Activated CD4-positive, alpha-beta memory T cell treated with anti-CD3 and anti-CD28 coated beads, Interleukin-2, amount 10 ng/mL, durations not matched to agents 7 days and 5 days (primary cell): ENCODE results near the gene SLC44A1. TPM values are rescaled to one million over a fixed set of nuclear protein-coding genes. Genes with fewer than 3 reads are reported as not detected.

Experiments
- CTCF ChIA-PET: fragments of 350-600 bp; sonication (Branson Sonifier 250); formaldehyde crosslinking; loops from one replicate; lab custom pipeline; 2021; ENCODE audit warnings: antibody characterized with exemption, inconsistent platforms; lab: Charles Lee
- POLR2A ChIA-PET: fragments of 350-600 bp; sonication (Branson Sonifier 250); formaldehyde crosslinking; loops from one replicate; lab custom pipeline; 2021; ENCODE audit warnings: antibody characterized with exemption; lab: Charles Lee
- DNase-seq: peaks from one replicate; pipeline ENCODE4 v3.0.0-alpha.2; 2020
- H3K27ac Mint-ChIP-seq: one replicate; pipeline ENCODE4 v1.8.0; 2021; ENCODE audit warnings: mild to moderate bottlenecking, mixed read lengths
- H3K27me3 Mint-ChIP-seq: one replicate; pipeline ENCODE4 v1.8.0; 2021; ENCODE audit warnings: mixed read lengths
- H3K36me3 Mint-ChIP-seq: one replicate; pipeline ENCODE4 v1.8.0; 2021; ENCODE audit warnings: low read depth, mixed read lengths
- H3K4me1 Mint-ChIP-seq: one replicate; pipeline ENCODE4 v1.8.0; 2021; ENCODE audit warnings: mixed read lengths
- H3K4me3 Mint-ChIP-seq: one replicate; pipeline ENCODE4 v1.8.0; 2021; ENCODE audit warnings: mild to moderate bottlenecking, mixed read lengths
- H3K9me3 Mint-ChIP-seq: one replicate; pipeline ENCODE4 v1.8.0; 2021; ENCODE audit warnings: mixed read lengths
- total RNA-seq, 2 experiments: library from RNA; stranded (reverse); gene quantifications; one replicate each; pipeline ENCODE4 v1.2.3, GENCODE V29; 2021

Gene SLC44A1
- total RNA-seq, 2 experiments from 2014 or later, result 9.5 to 10.2 TPM

DNA sequence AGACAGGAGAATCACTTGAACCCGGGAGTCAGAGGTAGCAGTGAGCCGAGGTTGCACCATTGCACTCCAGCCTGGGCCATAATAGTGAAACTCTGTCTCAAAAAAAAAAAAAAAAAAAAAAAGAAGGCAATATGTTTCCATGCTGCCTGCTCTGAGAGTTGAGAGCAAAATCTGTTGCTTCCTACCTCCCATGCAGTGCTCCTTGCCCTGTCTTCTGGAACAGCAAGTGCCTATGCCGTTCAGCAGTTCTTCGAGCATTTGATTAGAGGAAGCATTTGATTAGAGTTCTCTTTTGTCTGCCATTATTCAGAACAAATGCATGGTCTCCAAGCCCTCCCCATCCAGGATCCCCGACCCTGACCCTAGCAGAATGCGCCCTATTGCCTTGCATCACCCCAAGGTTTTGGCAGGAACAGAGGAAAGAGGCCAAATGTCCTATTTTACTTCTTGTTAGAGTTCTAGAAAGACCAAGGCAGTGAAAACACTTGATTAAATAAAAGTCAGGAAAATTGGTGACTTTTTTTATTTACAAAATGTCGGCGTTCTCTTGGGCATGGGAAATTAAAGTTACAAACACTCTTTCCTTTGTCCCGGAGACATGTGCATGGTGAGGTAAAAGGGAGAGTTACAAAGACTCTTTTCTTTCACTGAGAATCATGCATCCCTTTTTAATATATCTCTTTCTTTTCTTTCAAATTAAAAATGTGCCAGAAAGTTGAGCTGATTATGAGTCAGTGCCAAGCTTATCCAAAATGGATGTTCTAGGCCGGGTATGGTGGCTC lies 175.6 kb downstream of the SLC44A1 start:
- CTCF ChIA-PET, result interaction anchor here (1.3 kb wide), 1 partner anchor 557 kb away, joined by 3 read pairs; no protein-coding TSS in a partner anchor
- peaks cover 7% of the 10 kb centered on the region for H3K4me1 Mint-ChIP-seq
- no peaks in the 10 kb centered on the region for H3K9me3 Mint-ChIP-seq
- no peak overlapping the region for H3K4me3 Mint-ChIP-seq
- no peak overlapping the region for H3K27ac Mint-ChIP-seq
- DNase-seq, result no peak
- H3K36me3 Mint-ChIP-seq, result no peaks in the 10 kb centered on the region
- POLR2A ChIA-PET, result no interaction called here
- peaks cover 7% of the 10 kb centered on the region for H3K27me3 Mint-ChIP-seq

DNA sequence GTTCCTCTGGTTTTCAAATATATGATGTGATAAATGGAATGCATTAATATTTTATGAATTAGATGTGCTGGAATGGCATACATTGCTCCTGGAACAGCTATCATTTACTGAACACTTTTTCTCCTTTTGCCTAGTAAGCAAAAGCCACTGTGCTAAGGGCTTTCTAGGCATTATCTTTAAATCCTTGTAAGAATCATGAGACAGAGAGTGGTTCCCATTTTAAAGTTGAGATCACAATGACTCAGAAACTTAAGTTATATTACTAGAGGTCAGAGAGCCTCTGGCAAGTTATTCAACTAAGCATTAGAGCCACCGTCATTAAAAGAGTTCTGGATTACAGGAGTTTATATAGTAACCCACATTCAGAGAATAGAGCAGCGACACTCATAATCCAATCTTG lies 176.7 kb downstream of the SLC44A1 start:
- Mint-ChIP-seq H3K36me3 (no peaks in the 10 kb centered on the region), H3K9me3 (no peaks in the 10 kb centered on the region), H3K27ac (no peak overlapping the region), H3K4me1 (peaks cover 4% of the 10 kb centered on the region), H3K27me3 (peaks cover 6% of the 10 kb centered on the region), H3K4me3 (no peak overlapping the region)
- ChIA-PET CTCF (interaction anchor here (1.1 to 1.3 kb wide), 2 partner anchors 10 to 558 kb away, joined by 3 read pairs; no protein-coding TSS in a partner anchor), POLR2A (no interaction called here)
- no peak for DNase-seq

DNA sequence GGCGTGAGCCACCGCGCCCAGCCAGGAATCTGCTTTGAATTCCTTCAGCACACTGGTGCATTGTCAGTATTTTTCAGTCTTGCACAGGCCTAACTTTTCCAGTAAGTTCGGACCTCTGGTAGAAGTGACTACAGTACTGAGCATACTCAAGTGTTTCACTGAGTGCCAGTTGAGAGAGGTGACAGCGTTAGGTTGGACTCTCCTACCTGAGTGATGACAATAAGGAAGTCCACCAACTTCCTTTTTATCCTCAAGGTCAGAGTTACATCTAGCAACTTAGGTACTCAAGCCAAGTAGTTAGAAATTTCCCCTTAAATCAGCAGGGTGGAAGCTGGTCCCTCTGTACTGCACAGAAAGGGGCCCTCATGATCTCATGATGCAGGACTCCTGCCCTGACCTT lies 177.4 kb downstream of the SLC44A1 start:
- no peak for DNase-seq
- no peaks in the 10 kb centered on the region for H3K36me3 Mint-ChIP-seq
- ChIA-PET POLR2A (interaction anchor here (0.6 kb wide), 1 partner anchor 224 kb away, joined by 3 read pairs; no protein-coding TSS in a partner anchor), CTCF (no interaction called here)
- H3K27ac Mint-ChIP-seq, result no peak overlapping the region
- H3K9me3 Mint-ChIP-seq, result no peaks in the 10 kb centered on the region
- H3K4me3 Mint-ChIP-seq, result no peak overlapping the region
- H3K4me1 Mint-ChIP-seq, result peaks cover 2% of the 10 kb centered on the region
- H3K27me3 Mint-ChIP-seq, result peaks cover 6% of the 10 kb centered on the region

DNA sequence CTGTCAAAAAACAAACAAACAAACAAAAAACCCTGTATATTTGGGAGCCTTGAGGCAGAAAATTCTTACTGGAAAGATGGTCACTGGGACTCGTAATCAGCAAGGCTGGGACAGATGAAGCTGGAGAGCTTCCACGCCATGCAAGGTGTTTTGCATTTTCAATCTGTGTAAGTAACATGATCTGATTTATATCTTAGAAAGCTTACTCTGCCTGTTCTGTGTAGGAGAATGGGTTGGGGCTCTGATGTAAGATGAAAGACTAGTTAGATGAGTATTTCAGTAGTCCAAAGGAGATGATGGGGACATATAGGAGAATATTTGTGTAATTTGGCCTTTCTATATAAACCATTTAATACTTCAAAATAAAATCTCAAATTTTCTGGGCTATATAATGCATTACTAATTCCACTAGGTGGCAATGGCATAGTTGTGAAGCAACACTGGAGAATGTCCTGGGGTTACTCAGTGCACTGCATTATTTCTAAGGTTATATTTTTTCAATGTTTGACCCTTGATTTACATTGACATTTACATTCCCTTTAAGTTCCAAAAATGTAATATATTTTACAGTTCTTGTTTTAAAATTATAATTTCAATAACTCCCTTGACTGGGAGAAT lies 181.5 kb downstream of the SLC44A1 start:
- Mint-ChIP-seq H3K27ac (no peak overlapping the region), H3K9me3 (no peaks in the 10 kb centered on the region), H3K27me3 (peaks cover 10% of the 10 kb centered on the region), H3K4me1 (no peaks in the 10 kb centered on the region), H3K36me3 (no peaks in the 10 kb centered on the region), H3K4me3 (no peak overlapping the region)
- ChIA-PET CTCF (interaction anchor here (0.8 to 1.4 kb wide), 2 partner anchors 290 to 293 kb away, joined by 4 read pairs; no protein-coding TSS in a partner anchor), POLR2A (no interaction called here)
- DNase-seq, result no peak

DNA sequence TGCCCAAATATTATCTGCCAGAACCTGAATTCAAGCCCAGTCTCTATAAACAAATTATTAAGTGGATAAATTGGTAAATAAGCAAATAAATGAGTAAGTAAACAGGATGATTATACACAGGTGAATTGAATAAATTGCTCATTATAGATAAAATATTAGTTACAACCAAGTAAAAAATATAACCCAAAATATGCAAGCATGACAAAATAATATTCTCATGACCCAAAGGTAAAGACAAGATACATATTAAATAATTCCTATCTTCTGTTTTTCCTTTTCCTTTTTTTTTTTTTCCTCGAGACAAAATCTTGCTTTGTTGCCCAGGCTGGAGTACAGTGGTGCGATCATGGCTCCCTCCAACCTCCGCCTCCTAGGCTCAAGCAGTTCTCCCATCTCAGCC lies 182.2 kb downstream of the SLC44A1 start:
- no peak for DNase-seq
- Mint-ChIP-seq H3K4me1 (no peaks in the 10 kb centered on the region), H3K27me3 (peaks cover 10% of the 10 kb centered on the region), H3K36me3 (no peaks in the 10 kb centered on the region), H3K27ac (no peak overlapping the region), H3K4me3 (no peak overlapping the region), H3K9me3 (no peaks in the 10 kb centered on the region)
- ChIA-PET CTCF (interaction anchor here (1.4 kb wide), 1 partner anchor 292 kb away, joined by 4 read pairs; no protein-coding TSS in a partner anchor), POLR2A (no interaction called here)

DNA sequence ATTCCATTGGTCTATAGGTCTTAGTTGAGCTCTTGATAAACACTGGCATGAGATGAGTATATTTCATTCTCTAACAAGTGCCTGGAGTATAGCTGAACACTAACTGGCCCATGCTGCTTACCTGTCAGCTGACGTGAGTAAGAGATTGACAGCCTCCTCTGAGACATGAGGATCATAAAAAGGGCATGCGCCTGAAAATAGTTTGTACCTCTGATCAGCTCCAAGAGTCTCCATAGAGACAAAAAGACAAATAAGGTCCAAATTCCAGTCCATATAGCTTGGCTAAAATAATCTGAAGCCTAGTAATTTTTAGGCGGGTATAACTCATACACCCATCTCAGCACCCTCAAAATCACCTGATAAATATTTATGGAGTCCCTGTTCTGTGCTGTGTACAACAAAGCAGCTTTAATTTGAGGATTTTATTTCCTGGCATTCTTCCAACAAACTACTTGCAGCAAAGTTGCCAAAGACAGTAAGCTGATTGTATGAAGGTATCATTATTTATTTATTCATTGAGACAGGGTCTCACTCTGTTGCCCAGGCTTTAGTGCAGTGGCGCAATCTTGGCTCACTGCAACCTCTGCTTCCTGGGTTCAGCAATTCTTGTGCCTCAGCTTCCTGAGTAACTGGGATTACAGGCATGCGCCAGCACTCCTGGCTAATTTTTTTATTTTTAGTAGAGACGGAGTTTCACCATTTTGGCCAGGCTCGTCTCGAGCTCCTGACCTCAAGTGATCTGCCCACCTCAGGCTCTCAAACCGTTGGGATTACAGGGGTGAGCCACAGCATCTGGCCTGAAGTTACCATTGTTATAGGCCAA lies 187.2 kb downstream of the SLC44A1 start:
- no peak overlapping the region for H3K4me3 Mint-ChIP-seq
- no peaks in the 10 kb centered on the region for H3K9me3 Mint-ChIP-seq
- ChIA-PET CTCF (interaction anchor here (0.8 kb wide), 1 partner anchor 11 kb away, joined by 3 read pairs; no protein-coding TSS in a partner anchor), POLR2A (no interaction called here)
- no peaks in the 10 kb centered on the region for H3K36me3 Mint-ChIP-seq
- H3K4me1 Mint-ChIP-seq, result no peaks in the 10 kb centered on the region
- no peak overlapping the region for H3K27ac Mint-ChIP-seq
- DNase-seq, result no peak
- peaks cover 4% of the 10 kb centered on the region for H3K27me3 Mint-ChIP-seq

DNA sequence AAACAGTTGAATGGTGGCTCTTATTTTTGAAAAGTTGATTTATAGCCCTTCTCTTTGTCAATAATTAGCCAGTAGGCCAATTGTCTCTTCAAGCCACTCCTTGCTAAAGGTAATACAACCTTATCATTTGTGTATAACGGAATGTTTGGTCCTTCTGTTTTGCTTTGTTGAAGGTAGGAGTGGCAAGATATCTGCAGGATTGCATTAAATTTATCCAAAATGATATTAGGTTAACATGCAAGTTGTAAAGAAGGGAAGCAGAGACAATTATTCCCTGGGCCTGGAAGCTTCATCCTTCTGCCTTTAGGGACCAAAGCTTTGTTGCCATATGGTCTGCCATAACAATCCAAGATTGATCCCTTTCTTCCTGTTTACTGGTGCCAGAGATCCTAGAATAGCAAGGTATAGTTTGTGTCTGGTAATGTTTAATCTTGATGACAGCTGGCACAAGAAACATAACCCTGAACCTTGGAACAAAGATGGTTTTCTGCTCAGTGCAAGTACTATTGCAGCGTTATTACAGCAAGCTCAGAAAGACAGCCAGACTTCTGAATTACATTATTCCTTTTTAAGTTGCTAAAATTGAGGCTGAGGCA lies 187.9 kb downstream of the SLC44A1 start:
- POLR2A ChIA-PET, result no interaction called here
- no peaks in the 10 kb centered on the region for H3K36me3 Mint-ChIP-seq
- H3K4me3 Mint-ChIP-seq, result no peak overlapping the region
- no peaks in the 10 kb centered on the region for H3K4me1 Mint-ChIP-seq
- H3K27me3 Mint-ChIP-seq, result peaks cover 4% of the 10 kb centered on the region
- H3K9me3 Mint-ChIP-seq, result no peaks in the 10 kb centered on the region
- H3K27ac Mint-ChIP-seq, result no peak overlapping the region
- CTCF ChIA-PET, result no interaction called here
- DNase-seq, result no peak

DNA sequence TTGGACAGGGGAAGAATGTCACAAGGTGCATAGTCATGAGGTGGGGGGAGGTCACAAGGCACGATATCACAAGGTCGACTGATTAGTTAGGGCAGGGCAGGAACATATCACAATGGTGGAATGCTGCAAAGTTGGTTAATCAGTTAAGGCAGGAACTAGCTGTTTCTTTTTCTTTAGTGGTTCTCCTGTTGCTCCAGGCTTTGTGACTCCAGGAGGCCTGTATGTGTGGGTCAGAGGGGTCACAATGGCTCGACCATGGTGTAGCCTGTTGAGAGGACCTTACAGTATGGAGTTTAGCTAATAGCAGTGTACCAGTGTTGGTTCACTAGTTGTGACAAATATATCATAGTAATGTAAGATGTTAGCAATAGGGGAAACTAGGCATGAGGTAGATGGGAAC lies 191.0 kb downstream of the SLC44A1 start:
- Mint-ChIP-seq H3K27ac (no peak overlapping the region), H3K4me3 (no peak overlapping the region), H3K9me3 (no peaks in the 10 kb centered on the region), H3K27me3 (peaks cover 3% of the 10 kb centered on the region), H3K36me3 (no peaks in the 10 kb centered on the region), H3K4me1 (no peaks in the 10 kb centered on the region)
- POLR2A ChIA-PET, result no interaction called here
- DNase-seq, result no peak
- CTCF ChIA-PET, result no interaction called here

DNA sequence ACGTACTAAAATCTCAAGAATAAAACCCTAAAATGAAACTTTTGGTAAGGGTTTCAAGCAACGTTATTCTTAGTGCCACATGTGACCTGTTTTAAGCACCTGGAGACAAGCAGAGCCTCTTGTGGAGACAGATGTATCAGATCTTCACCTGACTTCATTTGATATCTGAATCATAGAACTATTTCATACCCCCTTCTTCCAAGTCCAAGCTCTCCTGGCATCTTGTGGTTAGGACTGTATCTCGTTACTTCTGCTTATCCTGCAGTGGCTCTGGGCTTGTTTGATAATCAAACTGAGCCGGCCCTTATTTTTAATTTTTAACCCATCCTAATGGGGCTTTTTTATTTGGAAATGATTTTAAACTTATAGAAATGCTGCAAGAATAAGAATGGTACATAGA lies 192.3 kb downstream of the SLC44A1 start:
- ChIA-PET CTCF (no interaction called here), POLR2A (no interaction called here)
- Mint-ChIP-seq H3K27ac (no peak overlapping the region), H3K36me3 (no peaks in the 10 kb centered on the region), H3K4me1 (no peaks in the 10 kb centered on the region), H3K4me3 (no peak overlapping the region), H3K9me3 (no peaks in the 10 kb centered on the region), H3K27me3 (peaks cover 3% of the 10 kb centered on the region)
- no peak for DNase-seq

DNA sequence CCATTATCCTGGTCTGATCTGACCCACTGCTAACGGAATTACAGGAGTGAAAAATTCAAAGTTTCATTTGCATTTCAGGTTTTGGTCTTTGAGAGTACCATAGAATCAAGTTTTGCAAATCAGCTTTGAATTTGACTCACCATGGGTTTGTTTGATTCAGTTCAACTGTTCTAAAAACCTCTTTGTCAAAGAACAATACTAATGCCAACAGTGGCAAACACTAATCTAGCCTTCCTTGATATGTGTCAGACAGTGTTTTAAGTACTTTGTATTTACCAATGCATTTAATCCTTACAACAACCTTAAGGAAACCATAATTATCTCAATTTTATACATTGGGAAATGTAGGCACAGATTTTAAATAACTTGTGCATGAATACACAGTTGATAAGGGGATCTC lies 193.3 kb downstream of the SLC44A1 start:
- Mint-ChIP-seq H3K4me3 (no peak overlapping the region), H3K27me3 (peaks cover 3% of the 10 kb centered on the region), H3K27ac (no peak overlapping the region), H3K4me1 (no peaks in the 10 kb centered on the region), H3K36me3 (no peaks in the 10 kb centered on the region), H3K9me3 (no peaks in the 10 kb centered on the region)
- DNase-seq, result no peak
- ChIA-PET POLR2A (no interaction called here), CTCF (no interaction called here)

DNA sequence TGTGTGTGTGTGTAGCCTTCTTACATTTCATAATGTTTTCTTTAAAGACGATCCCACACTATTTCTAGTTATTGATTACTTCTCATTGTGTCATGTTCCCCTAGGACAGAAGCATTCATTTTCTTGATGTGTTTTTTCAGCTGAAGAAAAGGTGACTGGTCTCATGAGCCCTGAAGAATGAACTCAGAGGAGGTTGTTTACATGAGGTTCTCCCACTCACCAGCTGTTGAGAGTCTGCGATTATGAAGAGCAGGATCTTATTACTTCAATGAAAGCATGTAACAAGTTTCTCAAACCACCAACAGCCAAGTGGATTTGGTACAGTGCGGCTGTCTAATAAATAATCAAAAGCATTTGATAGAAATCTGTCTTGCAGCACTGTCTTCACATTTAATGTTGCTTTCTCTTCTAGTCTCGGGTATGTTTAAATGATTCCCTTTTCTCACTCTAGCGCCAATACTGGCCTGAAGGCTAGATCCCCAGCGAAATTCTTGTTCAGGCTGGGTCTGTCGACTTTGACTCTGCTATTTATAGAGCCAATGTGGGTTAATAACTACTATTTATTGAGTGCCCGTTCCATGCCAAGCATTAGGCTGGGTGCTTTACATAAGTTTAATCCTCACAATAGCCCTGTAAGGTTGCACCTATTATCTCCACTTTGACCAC lies 193.8 kb downstream of the SLC44A1 start:
- Mint-ChIP-seq H3K36me3 (no peaks in the 10 kb centered on the region), H3K27ac (no peak overlapping the region), H3K4me3 (no peak overlapping the region), H3K9me3 (no peaks in the 10 kb centered on the region), H3K27me3 (peaks cover 3% of the 10 kb centered on the region), H3K4me1 (no peaks in the 10 kb centered on the region)
- CTCF ChIA-PET, result no interaction called here
- POLR2A ChIA-PET, result no interaction called here
- no peak for DNase-seq

DNA sequence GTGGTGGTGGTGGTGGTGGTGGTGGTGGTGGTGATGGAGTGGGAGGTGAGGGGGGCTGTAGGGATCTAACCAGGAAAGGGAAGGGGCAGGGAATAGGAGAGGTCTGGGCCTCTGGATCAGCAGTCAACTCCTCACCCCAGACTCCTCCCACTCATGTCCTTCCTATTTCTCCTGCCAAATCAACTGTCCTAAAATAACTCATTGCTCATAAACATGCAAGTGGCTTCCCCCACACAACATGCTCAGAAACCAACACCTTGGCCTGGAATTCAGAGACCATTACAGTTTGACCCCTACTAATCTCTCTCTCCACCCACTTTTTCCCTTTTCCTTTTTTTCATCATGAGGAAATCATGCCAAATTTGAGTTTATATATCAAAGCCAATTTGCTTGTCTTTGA lies 195.0 kb downstream of the SLC44A1 start:
- Mint-ChIP-seq H3K27ac (no peak overlapping the region), H3K4me3 (no peak overlapping the region), H3K4me1 (peaks cover 7% of the 10 kb centered on the region), H3K27me3 (peaks cover 3% of the 10 kb centered on the region), H3K36me3 (no peaks in the 10 kb centered on the region), H3K9me3 (no peaks in the 10 kb centered on the region)
- ChIA-PET CTCF (no interaction called here), POLR2A (no interaction called here)
- no peak for DNase-seq
